Neural crest cell (in vitro differentiated cells): ENCODE measurements around the gene MFSD6L. TPM values are rescaled to one million over a fixed set of nuclear protein-coding genes. Genes with fewer than 3 reads are reported as not detected.

ENCODE experiments used
- DNase-seq: peaks from one replicate; pipeline ENCODE4 v3.0.0; 2021; ENCODE audit warnings: low read depth, mixed read lengths, low spot score
- H3K27ac Mint-ChIP-seq: one replicate; pipeline ENCODE4 v1.8.0; 2021; ENCODE audit warnings: mild to moderate bottlenecking, mixed read lengths; ENCODE audit not compliant: unreplicated experiment
- H3K27me3 Mint-ChIP-seq: 2 replicates; pipeline ENCODE4 v1.8.0; 2021; ENCODE audit warnings: low read depth, mild to moderate bottlenecking, mixed read lengths
- H3K36me3 Mint-ChIP-seq: 2 replicates; pipeline ENCODE4 v1.8.0; 2021; ENCODE audit warnings: low read depth, mild to moderate bottlenecking, mixed read lengths
- H3K4me1 Mint-ChIP-seq: 2 replicates; pipeline ENCODE4 v1.8.0; 2021; ENCODE audit warnings: mixed read lengths
- H3K4me3 Mint-ChIP-seq: one replicate; pipeline ENCODE4 v1.8.0; 2021; ENCODE audit warnings: mild to moderate bottlenecking, mixed read lengths
- H3K9me3 Mint-ChIP-seq: 2 replicates; pipeline ENCODE4 v1.8.0; 2021; ENCODE audit warnings: mixed read lengths
- CTCF ChIP-seq: fragments of 200-600 bp; sonication (generic); conservative IDR thresholded peaks from 2 replicates; pipeline ENCODE4 v1.5.0; 2021; ENCODE audit warnings: antibody characterized with exemption, mild to moderate bottlenecking
- total RNA-seq: library from RNA; stranded (reverse); gene quantifications from 2 replicates; pipeline ENCODE4 v1.2.1, GENCODE V29; 2021

Gene MFSD6L
- total RNA-seq, 1 donor from 2014 or later: not detected

GRCh38 chr17:8800656-8801055, 1.5 kb upstream of the MFSD6L start:
- no peak for DNase-seq
- Mint-ChIP-seq H3K27ac (no peak overlapping the region), H3K4me1 (peaks cover 4% of the 10 kb centered on the region), H3K9me3 (no peaks in the 10 kb centered on the region), H3K4me3 (no peak overlapping the region), H3K27me3 (peaks cover 53% of the 10 kb centered on the region), H3K36me3 (no peaks in the 10 kb centered on the region)
- no peak for TF ChIP-seq CTCF

GRCh38 chr17:8799570-8800212, 526 bp upstream of the MFSD6L start:
- H3K27ac Mint-ChIP-seq: no peak overlapping the region

DNA sequence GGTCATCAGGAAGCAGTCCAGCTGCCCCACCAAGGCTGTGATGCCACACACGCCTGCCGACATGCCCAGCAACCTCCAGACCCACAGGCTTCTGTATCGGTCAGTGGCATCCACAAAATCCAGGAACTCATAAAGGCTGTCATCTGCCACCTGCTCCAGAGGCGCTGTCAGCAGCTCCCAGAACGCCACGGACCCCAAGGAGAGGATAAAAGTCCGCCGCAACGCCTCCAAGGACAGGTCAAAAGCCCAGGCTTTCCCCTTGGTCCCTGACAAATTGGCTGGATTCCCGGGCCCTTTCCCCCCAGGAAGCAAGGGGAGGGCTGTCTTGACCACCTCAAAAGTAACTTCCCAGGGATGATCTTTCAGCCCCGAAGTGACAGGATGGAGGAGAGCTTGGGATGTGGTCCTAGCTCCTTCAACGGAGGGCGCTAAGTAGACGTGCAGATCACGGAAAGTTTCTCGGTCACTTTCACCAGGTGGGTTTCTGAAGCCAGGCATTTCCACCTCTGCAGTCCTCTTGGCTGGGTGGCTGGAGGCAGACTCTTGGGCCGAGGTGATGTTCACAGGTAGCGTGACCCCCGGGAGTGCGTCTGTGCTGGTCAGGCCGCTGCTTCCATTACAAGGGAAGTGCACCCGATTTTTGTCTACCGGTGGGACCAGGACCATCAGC, 854 bp downstream of the MFSD6L start:
- Mint-ChIP-seq H3K4me1 (peaks cover 4% of the 10 kb centered on the region), H3K27me3 (peaks cover 53% of the 10 kb centered on the region), H3K9me3 (no peaks in the 10 kb centered on the region), H3K27ac (no peak overlapping the region), H3K4me3 (no peak overlapping the region), H3K36me3 (no peaks in the 10 kb centered on the region)
- no peak for TF ChIP-seq CTCF
- DNase-seq: no peak

More at GRCh38 chr17:8799570-8800212, 526 bp upstream of the MFSD6L start:
- Mint-ChIP-seq H3K4me3 (no peak overlapping the region), H3K27me3 (peaks cover 53% of the 10 kb centered on the region), H3K4me1 (peaks cover 4% of the 10 kb centered on the region), H3K36me3 (no peaks in the 10 kb centered on the region), H3K9me3 (no peaks in the 10 kb centered on the region)
- TF ChIP-seq CTCF: no peak
- no peak for DNase-seq

- Mint-ChIP-seq H3K27me3 (peaks cover 53% of the 10 kb centered on the region), H3K4me3 (no peak overlapping the region), H3K9me3 (no peaks in the 10 kb centered on the region), H3K4me1 (peaks cover 4% of the 10 kb centered on the region), H3K36me3 (no peaks in the 10 kb centered on the region), H3K27ac (no peak overlapping the region)
- DNase-seq: no peak
- no peak for TF ChIP-seq CTCF
Measured at GRCh38 chr17:8797621-8798175, 1.5 kb downstream of the MFSD6L start.

DNA sequence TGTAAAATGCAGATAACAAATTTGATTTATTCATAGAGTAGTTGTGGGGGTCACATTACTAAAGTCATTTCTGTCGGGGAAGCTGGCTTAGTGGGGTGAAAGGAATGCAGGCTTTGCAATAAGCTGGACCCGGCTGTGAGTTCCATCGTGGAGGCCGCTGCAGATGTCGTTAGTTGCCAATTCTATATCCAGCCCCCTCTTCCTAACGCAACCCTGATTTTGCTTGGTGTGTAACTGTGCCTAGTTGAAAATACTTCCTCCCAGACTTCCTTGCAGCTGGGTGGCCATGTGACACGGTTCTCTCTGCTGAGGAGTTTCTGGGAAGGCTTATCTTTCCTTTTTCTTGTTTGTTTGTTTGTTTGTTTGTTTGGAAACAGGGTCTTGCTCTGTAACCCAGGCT, 4.5 kb downstream of the MFSD6L start:
- H3K36me3 Mint-ChIP-seq: peaks cover 3% of the 10 kb centered on the region
- no peak overlapping the region for H3K27ac Mint-ChIP-seq
- no peak for TF ChIP-seq CTCF
- peaks cover 30% of the 10 kb centered on the region for H3K27me3 Mint-ChIP-seq
- no peak overlapping the region for H3K4me3 Mint-ChIP-seq
- H3K9me3 Mint-ChIP-seq: peaks cover 5% of the 10 kb centered on the region
- DNase-seq: no peak
- H3K4me1 Mint-ChIP-seq: peaks cover 7% of the 10 kb centered on the region
